IMR-90 (cell line): ENCODE measurements around the gene UBL7.
A peak's percentile ranks its signal among the peaks of the same experiment; 100 is the strongest.

ENCODE experiments used
- BHLHE40 ChIP-seq: fragments of 150-350 bp; IDR thresholded peaks from 2 replicates; pipeline ENCODE4 v1.6.1; 2016; ENCODE audit warnings: mild to moderate bottlenecking, low read depth, low read length
- MAFK ChIP-seq: IDR thresholded peaks from 2 replicates; pipeline ENCODE4 v1.6.1; 2012; ENCODE audit warnings: low read depth, low read length, improper control_type of control experiment
- MXI1 ChIP-seq: IDR thresholded peaks from 2 replicates; pipeline ENCODE4 v1.6.1; 2012; ENCODE audit warnings: low read depth, mild to moderate bottlenecking, low read length, moderate library complexity, borderline replicate concordance
- POLR2A ChIP-seq: IDR thresholded peaks from 2 replicates; pipeline ENCODE4 v1.6.1; 2012; ENCODE audit warnings: mild to moderate bottlenecking, low read depth, low read length
- RAD21 ChIP-seq: IDR thresholded peaks from 2 replicates; pipeline ENCODE4 v1.6.1; 2012; ENCODE audit warnings: low read length, improper control_type of control experiment
- RCOR1 ChIP-seq: IDR thresholded peaks from 2 replicates; pipeline ENCODE4 v1.6.1; 2012; ENCODE audit warnings: mild to moderate bottlenecking, low read length, improper control_type of control experiment; ENCODE audit not compliant: insufficient replicate concordance
- RFX5 ChIP-seq: IDR thresholded peaks from 2 replicates; pipeline ENCODE4 v1.8.0; 2012; ENCODE audit warnings: low read depth, mild to moderate bottlenecking, low read length, moderate library complexity
- SMC3 ChIP-seq: fragments of 150-350 bp; IDR thresholded peaks from 2 replicates; pipeline ENCODE4 v1.6.1; 2016; ENCODE audit warnings: low read depth, mild to moderate bottlenecking, antibody characterized with exemption, low read length, moderate library complexity
- TF ChIP-seq, protein P1 (sequence below): conservative IDR thresholded peaks from 2 replicates; pipeline ENCODE4 v1.5.1; 2012; ENCODE audit warnings: mild to moderate bottlenecking, low read depth, low read length, improper control_type of control experiment
- TF ChIP-seq, protein P2 (sequence below): fragments of 150-350 bp; IDR thresholded peaks from 2 replicates; pipeline ENCODE4 v1.6.1; 2016; ENCODE audit warnings: low read depth, mild to moderate bottlenecking, low read length, moderate library complexity, borderline replicate concordance
- TF ChIP-seq, protein P3 (sequence below): fragments of 150-350 bp; IDR thresholded peaks from 2 replicates; pipeline ENCODE4 v1.6.1; 2017; ENCODE audit warnings: mild to moderate bottlenecking, antibody characterized with exemption, low read length, low read depth

DNA sequence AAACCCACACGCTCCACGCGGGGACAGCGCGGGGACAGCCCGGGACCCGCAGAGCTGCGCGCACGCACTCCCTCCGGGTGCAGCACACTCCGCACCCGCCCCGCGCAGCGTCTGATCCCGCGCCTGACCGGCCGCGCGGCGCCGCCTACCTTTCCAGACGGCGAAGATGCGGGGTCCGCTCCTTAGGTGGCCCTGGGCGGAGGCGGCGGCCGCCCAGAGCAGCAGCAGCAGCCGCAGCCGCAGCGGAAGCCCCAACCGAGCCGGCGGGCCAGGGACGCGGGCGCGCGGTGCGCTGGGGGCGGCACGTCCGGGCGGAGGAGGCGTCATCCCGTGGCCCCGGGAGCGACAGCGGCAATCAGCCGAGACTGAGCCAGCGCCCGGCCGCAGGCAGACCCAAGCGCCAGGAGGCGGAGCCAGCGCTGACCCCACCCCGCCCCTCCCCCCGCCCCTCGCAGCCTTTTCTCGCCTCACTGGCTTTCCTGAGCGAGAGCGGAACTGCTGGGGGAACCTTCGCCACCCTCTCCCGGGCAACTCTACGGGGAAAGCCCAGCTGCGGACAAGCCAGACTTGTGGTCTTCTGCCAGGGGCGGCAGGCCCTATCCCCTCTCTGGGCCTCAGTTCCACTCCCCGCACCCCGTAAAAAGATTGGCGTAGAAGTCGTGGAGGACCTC, 27.2 kb downstream of the UBL7 start, which contains the start of gene SEMA7A:
- TF ChIP-seq, protein P1, sequence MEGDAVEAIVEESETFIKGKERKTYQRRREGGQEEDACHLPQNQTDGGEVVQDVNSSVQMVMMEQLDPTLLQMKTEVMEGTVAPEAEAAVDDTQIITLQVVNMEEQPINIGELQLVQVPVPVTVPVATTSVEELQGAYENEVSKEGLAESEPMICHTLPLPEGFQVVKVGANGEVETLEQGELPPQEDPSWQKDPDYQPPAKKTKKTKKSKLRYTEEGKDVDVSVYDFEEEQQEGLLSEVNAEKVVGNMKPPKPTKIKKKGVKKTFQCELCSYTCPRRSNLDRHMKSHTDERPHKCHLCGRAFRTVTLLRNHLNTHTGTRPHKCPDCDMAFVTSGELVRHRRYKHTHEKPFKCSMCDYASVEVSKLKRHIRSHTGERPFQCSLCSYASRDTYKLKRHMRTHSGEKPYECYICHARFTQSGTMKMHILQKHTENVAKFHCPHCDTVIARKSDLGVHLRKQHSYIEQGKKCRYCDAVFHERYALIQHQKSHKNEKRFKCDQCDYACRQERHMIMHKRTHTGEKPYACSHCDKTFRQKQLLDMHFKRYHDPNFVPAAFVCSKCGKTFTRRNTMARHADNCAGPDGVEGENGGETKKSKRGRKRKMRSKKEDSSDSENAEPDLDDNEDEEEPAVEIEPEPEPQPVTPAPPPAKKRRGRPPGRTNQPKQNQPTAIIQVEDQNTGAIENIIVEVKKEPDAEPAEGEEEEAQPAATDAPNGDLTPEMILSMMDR, result no peak
- TF ChIP-seq RFX5, result no peak
- TF ChIP-seq, protein P2, sequence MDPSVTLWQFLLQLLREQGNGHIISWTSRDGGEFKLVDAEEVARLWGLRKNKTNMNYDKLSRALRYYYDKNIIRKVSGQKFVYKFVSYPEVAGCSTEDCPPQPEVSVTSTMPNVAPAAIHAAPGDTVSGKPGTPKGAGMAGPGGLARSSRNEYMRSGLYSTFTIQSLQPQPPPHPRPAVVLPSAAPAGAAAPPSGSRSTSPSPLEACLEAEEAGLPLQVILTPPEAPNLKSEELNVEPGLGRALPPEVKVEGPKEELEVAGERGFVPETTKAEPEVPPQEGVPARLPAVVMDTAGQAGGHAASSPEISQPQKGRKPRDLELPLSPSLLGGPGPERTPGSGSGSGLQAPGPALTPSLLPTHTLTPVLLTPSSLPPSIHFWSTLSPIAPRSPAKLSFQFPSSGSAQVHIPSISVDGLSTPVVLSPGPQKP, result no peak
- no peak for TF ChIP-seq BHLHE40
- TF ChIP-seq, protein P3, sequence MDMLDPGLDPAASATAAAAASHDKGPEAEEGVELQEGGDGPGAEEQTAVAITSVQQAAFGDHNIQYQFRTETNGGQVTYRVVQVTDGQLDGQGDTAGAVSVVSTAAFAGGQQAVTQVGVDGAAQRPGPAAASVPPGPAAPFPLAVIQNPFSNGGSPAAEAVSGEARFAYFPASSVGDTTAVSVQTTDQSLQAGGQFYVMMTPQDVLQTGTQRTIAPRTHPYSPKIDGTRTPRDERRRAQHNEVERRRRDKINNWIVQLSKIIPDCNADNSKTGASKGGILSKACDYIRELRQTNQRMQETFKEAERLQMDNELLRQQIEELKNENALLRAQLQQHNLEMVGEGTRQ, result no peak
- no peak for TF ChIP-seq RAD21
- peak; percentile 93 for TF ChIP-seq POLR2A
- TF ChIP-seq RCOR1, result no peak
- TF ChIP-seq MAFK, result no peak
- 0 out of 2 replicates have a peak, but pooled peaks have one; percentile 25 for TF ChIP-seq MXI1
- TF ChIP-seq SMC3, result no peak
